ENCODE measurements around the gene HTRA3. TPM values are rescaled to one million over a fixed set of nuclear protein-coding genes. Genes with fewer than 3 reads are reported as not detected.
"Not testable (repeated sequence)": the region's sequence is repeated elsewhere in the genome, so short reads cannot be mapped to it uniquely, and the experiment has no call there.

HTRA3 gene
- total and polyA plus RNA-seq, 2 donors, result 1.5 to 2.1 TPM

DNA sequence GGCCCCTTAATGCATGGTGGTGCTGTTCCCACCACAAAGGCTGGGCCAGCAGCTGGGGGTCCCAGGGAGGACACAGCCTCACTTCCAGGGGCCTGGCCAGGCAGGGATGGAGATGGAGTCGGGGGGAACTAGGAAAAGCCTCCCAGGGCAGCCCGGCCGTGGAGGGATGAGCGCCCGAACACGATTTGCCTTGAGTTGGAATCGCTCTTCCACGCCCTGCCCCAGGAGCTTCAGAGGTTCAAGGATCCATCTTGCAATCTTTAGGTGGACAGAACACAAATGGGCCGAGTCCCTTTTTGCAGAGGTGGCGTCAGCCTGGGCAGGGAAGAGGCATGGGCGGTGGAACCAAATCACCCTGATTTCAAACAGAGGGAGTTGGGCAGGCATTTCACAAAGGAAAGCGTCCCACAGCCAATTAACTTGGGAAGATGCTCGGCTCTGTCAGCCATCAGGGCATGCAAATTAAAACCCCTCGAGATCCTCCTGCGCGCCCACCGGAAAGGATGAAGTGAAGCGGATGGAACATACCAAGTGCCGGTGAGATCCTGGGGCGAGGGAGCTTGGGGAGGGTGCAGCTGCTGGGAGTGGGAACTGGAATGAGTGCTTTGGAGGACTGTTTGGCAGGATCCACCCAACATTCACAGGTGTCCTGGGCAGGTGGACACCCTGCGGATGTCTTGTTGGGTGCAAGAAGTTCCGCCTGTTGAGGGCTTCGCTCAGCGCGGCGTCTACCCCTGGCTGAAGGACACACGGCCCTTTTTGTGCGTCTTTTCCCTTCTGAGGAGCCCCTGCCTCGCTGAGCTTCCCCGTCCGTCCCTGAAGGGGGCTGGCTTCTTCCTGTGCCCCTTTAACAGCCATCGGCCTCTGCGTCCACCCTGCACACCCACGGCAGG is 75.7 kb downstream of the HTRA3 start:
- DNase-seq (ENCODE audit: low read depth in 6 of 9, low spot score in 9 of 9), result no peak
- H3K36me3 ChIP-seq (ENCODE audit: control insufficient read depth in 2 of 2, insufficient read depth in 2 of 2, low read length in 1 of 2), result no peaks in the 10 kb centered on the region
- 98% methylated on average over 34 of the region's 34 CpGs for WGBS
- H3K27me3 ChIP-seq (ENCODE audit: control insufficient read depth in 2 of 2, insufficient read depth in 1 of 2, low read length in 1 of 2), result no peaks in the 10 kb centered on the region
- H3K4me3 ChIP-seq (ENCODE audit: low read length in 2 of 2), result no peak overlapping the region
- H3K9me3 ChIP-seq (ENCODE audit: control insufficient read depth in 2 of 2, insufficient read depth in 1 of 2, low read length in 1 of 2), result no peaks in the 10 kb centered on the region
- H3K4me1 ChIP-seq (ENCODE audit: control insufficient read depth in 2 of 2, insufficient read depth in 2 of 2, low read length in 2 of 2), result peaks cover 0 to 8% of the 10 kb centered on the region in 2 donors
- H3K27ac ChIP-seq (ENCODE audit: low read depth in 1 of 2, low read length in 1 of 2), result no peak overlapping the region

DNA sequence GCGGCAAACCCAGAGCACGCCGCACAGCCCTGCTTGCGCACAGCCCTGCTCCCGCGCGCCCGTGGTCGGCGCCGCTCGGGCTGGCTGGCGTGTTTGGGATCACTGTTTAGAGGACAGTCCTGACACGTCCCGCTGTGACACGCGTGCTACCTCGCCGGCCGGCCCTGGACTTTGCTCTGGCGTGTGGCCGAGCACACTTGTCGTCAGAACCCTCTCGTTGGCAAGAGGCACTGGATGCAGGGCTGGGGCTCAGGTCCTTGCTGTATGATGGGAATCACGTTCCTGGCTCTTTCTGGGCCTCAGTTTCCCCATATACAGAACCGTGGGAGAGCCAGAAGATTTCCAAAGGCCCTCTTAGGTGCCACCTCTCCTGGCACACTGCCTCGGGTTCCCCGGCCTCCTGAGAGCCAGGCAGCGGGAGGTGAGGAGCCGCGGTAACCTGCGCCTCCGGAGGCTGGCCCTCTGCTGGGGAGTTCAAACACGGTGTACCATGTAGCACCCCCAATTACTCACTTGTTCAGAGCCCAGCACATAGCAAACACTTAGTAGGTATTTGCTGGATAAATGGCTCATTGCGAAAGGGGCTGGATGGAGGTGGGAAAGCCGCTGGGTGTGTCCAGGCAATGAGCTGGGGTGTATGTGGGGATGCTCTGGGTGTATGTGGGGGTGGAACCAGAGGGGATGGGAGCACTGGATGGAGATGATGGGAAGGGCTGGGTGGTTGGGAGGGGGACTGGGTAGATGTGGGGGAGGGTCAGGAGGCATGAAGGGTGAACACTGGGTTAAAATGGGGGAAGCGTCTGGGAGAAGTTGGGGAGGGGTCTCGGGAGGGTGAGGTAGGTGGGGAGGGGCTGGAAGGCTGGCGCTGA is 76.6 kb downstream of the HTRA3 start:
- no peak overlapping the region for H3K27ac ChIP-seq (ENCODE audit: low read depth in 1 of 2, low read length in 1 of 2)
- no peak overlapping the region for H3K4me3 ChIP-seq (ENCODE audit: low read length in 2 of 2)
- H3K27me3 ChIP-seq (ENCODE audit: control insufficient read depth in 2 of 2, insufficient read depth in 1 of 2, low read length in 1 of 2), result no peaks in the 10 kb centered on the region
- 95% methylated on average over 39 of the region's 39 CpGs for WGBS
- peaks cover 0 to 15% of the 10 kb centered on the region in 2 donors for H3K4me1 ChIP-seq (ENCODE audit: control insufficient read depth in 2 of 2, insufficient read depth in 2 of 2, low read length in 2 of 2)
- DNase-seq (ENCODE audit: low read depth in 6 of 9, low spot score in 9 of 9), result no peak
- no peaks in the 10 kb centered on the region for H3K9me3 ChIP-seq (ENCODE audit: control insufficient read depth in 2 of 2, insufficient read depth in 1 of 2, low read length in 1 of 2)
- H3K36me3 ChIP-seq (ENCODE audit: control insufficient read depth in 2 of 2, insufficient read depth in 2 of 2, low read length in 1 of 2), result no peaks in the 10 kb centered on the region

DNA sequence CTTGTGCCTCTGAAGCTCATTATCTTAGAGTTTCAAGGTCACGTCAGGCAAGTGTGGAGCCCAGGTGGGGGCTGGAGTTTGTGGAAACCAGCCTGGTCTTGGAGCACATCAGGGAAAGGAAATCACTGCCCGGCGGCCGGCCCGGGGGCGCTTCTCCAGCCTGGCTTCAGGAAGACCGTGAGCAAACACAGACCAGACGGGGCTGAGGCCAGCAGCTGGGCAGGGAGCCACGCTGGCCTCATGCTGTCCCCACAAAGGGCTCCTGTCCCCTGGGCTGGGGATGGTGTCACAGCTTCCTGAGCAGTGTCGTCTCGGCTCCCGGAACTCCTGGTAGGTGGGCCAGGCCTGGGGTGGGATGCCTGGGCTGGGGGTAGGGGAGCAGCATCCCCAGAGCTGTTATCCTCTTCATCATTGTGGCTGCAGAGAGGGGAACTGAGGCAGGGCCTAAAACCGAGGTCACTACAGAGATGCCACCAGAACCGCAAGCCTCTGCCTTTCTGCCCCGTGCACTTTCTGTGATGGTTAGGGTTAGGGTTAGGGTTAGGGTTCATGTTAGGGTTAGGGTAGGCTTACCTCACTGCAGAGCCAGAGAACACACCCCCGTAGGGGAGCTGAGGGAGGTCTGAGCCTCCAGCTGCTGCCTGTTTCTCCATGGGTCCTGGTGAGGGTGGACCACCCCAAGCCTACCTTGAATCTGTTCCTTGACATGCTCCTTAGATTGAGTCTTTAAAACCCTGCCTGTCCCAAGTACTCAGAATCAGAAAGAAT is 77.5 kb downstream of the HTRA3 start:
- no peaks in the 10 kb centered on the region for H3K27me3 ChIP-seq (ENCODE audit: control insufficient read depth in 2 of 2, insufficient read depth in 1 of 2, low read length in 1 of 2)
- DNase-seq (ENCODE audit: low read depth in 6 of 9, low spot score in 9 of 9), result no peak
- no peaks in the 10 kb centered on the region for H3K36me3 ChIP-seq (ENCODE audit: control insufficient read depth in 2 of 2, insufficient read depth in 2 of 2, low read length in 1 of 2)
- H3K4me1 ChIP-seq (ENCODE audit: control insufficient read depth in 2 of 2, insufficient read depth in 2 of 2, low read length in 2 of 2), result peaks cover 7 to 24% of the 10 kb centered on the region in 2 donors
- 95% methylated on average over 16 of the region's 16 CpGs for WGBS
- no peak overlapping the region for H3K4me3 ChIP-seq (ENCODE audit: low read length in 2 of 2)
- H3K9me3 ChIP-seq (ENCODE audit: control insufficient read depth in 2 of 2, insufficient read depth in 1 of 2, low read length in 1 of 2), result no peaks in the 10 kb centered on the region
- H3K27ac ChIP-seq (ENCODE audit: low read depth in 1 of 2, low read length in 1 of 2), result no peak overlapping the region

DNA sequence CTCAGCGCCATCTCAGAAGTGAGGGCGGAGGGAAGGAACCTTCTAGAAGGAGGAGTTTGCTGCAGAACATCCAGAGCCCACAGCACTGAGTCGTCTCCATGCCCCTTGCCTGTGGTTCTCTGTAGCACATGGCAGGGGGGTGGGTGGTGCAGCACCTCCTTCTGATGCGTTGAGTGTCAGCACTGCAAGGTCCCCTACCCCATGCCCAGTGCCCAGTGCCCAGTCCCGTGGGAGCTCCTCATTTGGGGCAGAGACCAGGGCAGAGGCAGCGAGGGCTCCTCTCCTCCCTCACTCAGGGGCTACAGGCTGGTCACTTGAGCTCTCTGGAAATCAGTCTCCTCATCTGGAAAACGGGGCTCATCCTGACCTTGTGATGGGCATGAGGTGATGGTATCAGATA is 78.1 kb downstream of the HTRA3 start:
- H3K27me3 ChIP-seq (ENCODE audit: control insufficient read depth in 2 of 2, insufficient read depth in 1 of 2, low read length in 1 of 2), result no peaks in the 10 kb centered on the region
- no peak overlapping the region for H3K27ac ChIP-seq (ENCODE audit: low read depth in 1 of 2, low read length in 1 of 2)
- H3K36me3 ChIP-seq (ENCODE audit: control insufficient read depth in 2 of 2, insufficient read depth in 2 of 2, low read length in 1 of 2), result no peaks in the 10 kb centered on the region
- no peaks in the 10 kb centered on the region for H3K9me3 ChIP-seq (ENCODE audit: control insufficient read depth in 2 of 2, insufficient read depth in 1 of 2, low read length in 1 of 2)
- no peak for DNase-seq (ENCODE audit: low read depth in 6 of 9, low spot score in 9 of 9)
- H3K4me1 ChIP-seq (ENCODE audit: control insufficient read depth in 2 of 2, insufficient read depth in 2 of 2, low read length in 2 of 2), result peaks cover 7 to 30% of the 10 kb centered on the region in 2 donors
- 90% methylated on average over 7 of the region's 7 CpGs for WGBS
- H3K4me3 ChIP-seq (ENCODE audit: low read length in 2 of 2), result no peak overlapping the region

DNA sequence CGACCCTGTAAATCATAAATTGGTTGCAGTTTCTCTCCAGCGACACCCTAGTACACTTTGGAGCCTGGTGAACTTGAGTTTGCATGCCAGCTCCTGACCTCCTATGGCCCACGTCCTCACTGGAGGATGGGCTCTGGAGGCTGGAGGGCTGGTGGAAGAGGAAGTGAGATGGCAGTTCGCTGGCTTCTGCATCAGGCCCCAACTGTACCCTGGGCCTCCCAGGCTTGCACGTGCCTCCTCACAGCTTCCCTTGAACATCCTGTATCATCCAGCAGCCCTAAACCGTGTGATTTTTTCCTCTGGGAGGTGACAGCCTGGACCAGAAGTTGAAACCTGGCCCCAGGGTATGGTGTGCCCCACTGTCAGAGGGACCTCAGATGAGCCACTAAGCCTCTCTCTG is 78.5 kb downstream of the HTRA3 start:
- H3K27me3 ChIP-seq (ENCODE audit: control insufficient read depth in 2 of 2, insufficient read depth in 1 of 2, low read length in 1 of 2), result no peaks in the 10 kb centered on the region
- no peak overlapping the region for H3K4me3 ChIP-seq (ENCODE audit: low read length in 2 of 2)
- no peak for DNase-seq (ENCODE audit: low read depth in 6 of 9, low spot score in 9 of 9)
- peaks cover 7 to 34% of the 10 kb centered on the region in 2 donors for H3K4me1 ChIP-seq (ENCODE audit: control insufficient read depth in 2 of 2, insufficient read depth in 2 of 2, low read length in 2 of 2)
- H3K27ac ChIP-seq (ENCODE audit: low read depth in 1 of 2, low read length in 1 of 2), result no peak overlapping the region
- no peaks in the 10 kb centered on the region for H3K36me3 ChIP-seq (ENCODE audit: control insufficient read depth in 2 of 2, insufficient read depth in 2 of 2, low read length in 1 of 2)
- 34% methylated on average over 6 of the region's 6 CpGs for WGBS
- H3K9me3 ChIP-seq (ENCODE audit: control insufficient read depth in 2 of 2, insufficient read depth in 1 of 2, low read length in 1 of 2), result no peaks in the 10 kb centered on the region

DNA sequence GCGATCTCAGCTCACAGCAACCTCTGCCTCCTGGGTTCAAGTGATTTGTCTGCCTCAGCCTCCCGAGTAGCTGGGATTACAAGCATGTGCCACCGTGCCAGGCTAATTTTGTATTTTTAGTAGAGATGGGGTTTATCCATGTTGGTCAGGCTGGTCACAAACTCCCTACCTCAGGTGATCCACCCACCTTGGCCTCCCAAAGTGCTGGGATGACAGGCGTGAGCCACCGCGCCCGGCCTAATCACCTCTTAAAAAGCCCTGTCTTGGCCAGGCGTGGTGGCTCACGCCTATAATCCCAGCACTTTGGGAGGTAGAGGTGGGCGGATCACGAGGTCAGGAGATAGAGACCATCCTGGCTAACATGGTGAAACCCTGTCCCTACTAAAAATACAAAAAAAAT is 79.7 kb downstream of the HTRA3 start:
- not testable (repeated sequence) for DNase-seq (ENCODE audit: low read depth in 6 of 9, low spot score in 9 of 9); H3K4me3 ChIP-seq (ENCODE audit: low read length in 2 of 2)
- WGBS, result 97% methylated on average over 11 of the region's 11 CpGs

DNA sequence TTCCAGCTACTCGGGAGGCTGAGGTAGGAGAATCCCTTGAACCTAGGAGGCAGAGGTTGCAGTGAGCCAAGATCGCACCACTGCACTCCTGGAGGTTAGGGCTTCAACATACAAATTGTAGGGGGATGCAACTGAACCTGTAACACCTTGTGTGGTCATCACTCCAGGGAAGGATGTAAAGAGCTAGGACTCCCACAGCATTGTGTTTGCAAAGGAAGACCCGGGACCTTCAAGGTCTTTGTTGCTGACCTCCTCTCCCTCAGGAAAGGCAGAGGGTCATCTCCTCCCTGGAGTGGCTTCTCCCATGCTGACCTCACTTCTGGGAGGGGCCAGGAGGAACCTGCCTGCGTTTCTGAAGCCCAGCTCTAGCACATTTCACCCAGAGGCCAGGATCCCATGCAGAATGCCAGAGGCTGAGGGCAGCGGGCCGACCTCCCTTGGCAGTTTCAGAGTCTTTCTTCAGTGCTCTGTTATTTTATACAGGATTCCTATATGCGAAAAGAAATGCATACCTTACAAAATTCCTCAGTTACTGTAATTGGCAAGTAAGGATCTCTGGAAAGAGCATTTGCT is 80.2 kb downstream of the HTRA3 start:
- 97% methylated on average over 7 of the region's 7 CpGs for WGBS
- Histone ChIP-seq H3K9me3 (ENCODE audit: control insufficient read depth in 2 of 2, insufficient read depth in 1 of 2, low read length in 1 of 2) (no peaks in the 10 kb centered on the region), H3K4me3 (ENCODE audit: low read length in 2 of 2) (no peak overlapping the region), H3K27me3 (ENCODE audit: control insufficient read depth in 2 of 2, insufficient read depth in 1 of 2, low read length in 1 of 2) (no peaks in the 10 kb centered on the region), H3K4me1 (ENCODE audit: control insufficient read depth in 2 of 2, insufficient read depth in 2 of 2, low read length in 2 of 2) (peaks cover 7 to 47% of the 10 kb centered on the region in 2 donors), H3K36me3 (ENCODE audit: control insufficient read depth in 2 of 2, insufficient read depth in 2 of 2, low read length in 1 of 2) (no peaks in the 10 kb centered on the region), H3K27ac (ENCODE audit: low read depth in 1 of 2, low read length in 1 of 2) (no peak overlapping the region)
- no peak for DNase-seq (ENCODE audit: low read depth in 6 of 9, low spot score in 9 of 9)

More for the DNA sequence above, 79.7 kb downstream of the HTRA3 start:
- not testable (repeated sequence) for H3K36me3 ChIP-seq (ENCODE audit: control insufficient read depth in 2 of 2, insufficient read depth in 2 of 2, low read length in 1 of 2); H3K27me3 ChIP-seq (ENCODE audit: control insufficient read depth in 2 of 2, insufficient read depth in 1 of 2, low read length in 1 of 2); H3K27ac ChIP-seq (ENCODE audit: low read depth in 1 of 2, low read length in 1 of 2); H3K9me3 ChIP-seq (ENCODE audit: control insufficient read depth in 2 of 2, insufficient read depth in 1 of 2, low read length in 1 of 2)
- H3K4me1 ChIP-seq (ENCODE audit: control insufficient read depth in 2 of 2, insufficient read depth in 2 of 2, low read length in 2 of 2), result peaks cover 7 to 46% of the 10 kb centered on the region in 2 donors

DNA sequence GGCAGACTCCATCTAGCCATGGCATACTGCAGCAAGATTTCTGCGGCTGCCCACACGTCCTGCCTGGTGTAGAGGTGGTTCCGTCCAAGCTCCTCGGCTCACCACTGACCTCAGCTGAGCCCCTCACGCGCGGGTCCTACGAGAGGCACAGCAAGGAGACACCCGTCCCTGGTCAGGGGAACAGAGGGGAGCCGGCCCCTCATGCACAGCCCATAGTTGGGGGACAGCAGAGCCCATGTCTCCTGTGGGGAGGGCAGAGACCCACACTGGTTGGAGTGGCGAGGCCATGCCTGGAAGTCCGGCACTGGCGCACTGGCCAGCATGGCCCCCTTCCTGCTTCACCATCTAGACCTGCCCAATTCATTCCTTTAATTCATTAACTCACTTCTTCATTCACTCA is 80.8 kb downstream of the HTRA3 start:
- H3K4me1 ChIP-seq (ENCODE audit: control insufficient read depth in 2 of 2, insufficient read depth in 2 of 2, low read length in 2 of 2), result peaks cover 7 to 47% of the 10 kb centered on the region in 2 donors
- no peak for DNase-seq (ENCODE audit: low read depth in 6 of 9, low spot score in 9 of 9)
- no peaks in the 10 kb centered on the region for H3K36me3 ChIP-seq (ENCODE audit: control insufficient read depth in 2 of 2, insufficient read depth in 2 of 2, low read length in 1 of 2)
- no peak overlapping the region for H3K4me3 ChIP-seq (ENCODE audit: low read length in 2 of 2)
- no peak overlapping the region for H3K27ac ChIP-seq (ENCODE audit: low read depth in 1 of 2, low read length in 1 of 2)
- H3K9me3 ChIP-seq (ENCODE audit: control insufficient read depth in 2 of 2, insufficient read depth in 1 of 2, low read length in 1 of 2), result no peaks in the 10 kb centered on the region
- WGBS, result 94% methylated on average over 13 of the region's 13 CpGs
- no peaks in the 10 kb centered on the region for H3K27me3 ChIP-seq (ENCODE audit: control insufficient read depth in 2 of 2, insufficient read depth in 1 of 2, low read length in 1 of 2)

Data from thymus (tissue), 11 donors.